Pulmonary artery endothelial cell (primary cell): ENCODE data around the gene MROH2A. TPM values are rescaled to one million over a fixed set of nuclear protein-coding genes. Genes with fewer than 3 reads are reported as not detected.

ENCODE experiments used
- DNase-seq: peaks from one replicate; pipeline ENCODE4 v3.0.0-alpha.2; 2011; ENCODE audit warnings: low read depth, low spot score
- total RNA-seq: library from RNA; depleted of rRNA; stranded (reverse); fragments of >200 nt; gene quantifications from 2 replicates; pipeline ENCODE4 v1.2.3, GENCODE V29; 2014

The MROH2A gene
- total RNA-seq, 1 donor from 2014 or later, result not detected

GRCh38 chr2:233801357-233802131 is 23.4 kb downstream of the MROH2A start:
- DNase-seq, result no peak

- DNase-seq, result no peak
Observed at GRCh38 chr2:233802132-233802815, 24.1 kb downstream of the MROH2A start.

- DNase-seq, result no peak
Observed at GRCh38 chr2:233803292-233803911, 25.3 kb downstream of the MROH2A start.

- DNase-seq, result no peak
Observed at GRCh38 chr2:233803994-233804393, 25.9 kb downstream of the MROH2A start.

- no peak for DNase-seq
Observed at GRCh38 chr2:233807215-233807865, 29.2 kb downstream of the MROH2A start.

GRCh38 chr2:233807966-233808935 is 30.1 kb downstream of the MROH2A start:
- DNase-seq, result no peak

- no peak for DNase-seq
Observed at GRCh38 chr2:233810385-233810784, 32.3 kb downstream of the MROH2A start.

GRCh38 chr2:233811087-233811486 is 33.0 kb downstream of the MROH2A start:
- no peak for DNase-seq

- no peak for DNase-seq
Observed at GRCh38 chr2:233811732-233812131, 33.6 kb downstream of the MROH2A start.

GRCh38 chr2:233813236-233814055 is 35.3 kb downstream of the MROH2A start:
- no peak for DNase-seq

GRCh38 chr2:233814056-233814835 is 36.1 kb downstream of the MROH2A start:
- DNase-seq, result no peak

GRCh38 chr2:233815861-233816260 is 37.7 kb downstream of the MROH2A start:
- DNase-seq, result no peak

- DNase-seq, result no peak
Observed at GRCh38 chr2:233816334-233816733, 38.2 kb downstream of the MROH2A start.

GRCh38 chr2:233816771-233817170 is 38.6 kb downstream of the MROH2A start:
- no peak for DNase-seq

- DNase-seq, result no peak
Observed at GRCh38 chr2:233817361-233817911, 39.3 kb downstream of the MROH2A start.

- DNase-seq, result no peak
Observed at GRCh38 chr2:233817995-233818638, 40.0 kb downstream of the MROH2A start.

- no peak for DNase-seq
Observed at GRCh38 chr2:233818639-233819621, 40.8 kb downstream of the MROH2A start.
